Measurements from ENCODE around the gene RFWD3.

Gene RFWD3

DNA sequence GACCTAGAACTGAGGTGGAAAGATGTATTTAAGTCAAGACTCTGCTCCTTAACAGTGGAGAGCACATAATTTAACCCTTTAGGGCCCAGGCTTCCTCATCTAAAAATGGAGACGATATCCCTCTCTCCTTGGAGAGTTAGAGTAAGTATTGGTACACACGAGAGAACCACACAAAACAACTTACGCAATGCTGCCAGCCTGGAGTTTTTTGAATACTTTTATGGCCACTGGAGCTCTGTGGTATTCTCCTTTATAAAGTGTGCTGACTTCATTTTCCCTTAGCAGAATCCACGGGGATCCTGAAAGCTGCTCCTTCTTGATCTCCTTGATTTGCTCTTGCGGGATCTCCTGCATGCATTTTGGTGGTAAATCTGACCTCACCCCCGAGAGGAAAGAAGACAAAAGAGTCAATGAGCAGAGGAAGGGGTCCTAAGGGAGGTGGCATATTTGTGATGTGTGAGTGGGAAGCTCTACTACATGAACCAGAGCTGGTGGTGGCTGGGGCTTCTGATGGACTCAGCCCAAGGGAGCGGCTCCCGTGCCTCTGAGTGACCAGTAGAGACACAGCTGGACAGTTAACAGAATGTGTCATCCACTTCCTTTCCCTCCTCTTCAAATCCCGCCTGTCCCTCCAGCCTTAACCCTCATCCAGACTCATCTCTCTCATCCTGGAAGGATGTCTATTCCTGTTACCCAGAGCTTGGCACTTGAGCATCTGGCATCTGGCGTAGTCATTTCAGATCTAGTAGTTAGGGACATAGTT lies 24.6 kb upstream of the RFWD3 start:
- Histone ChIP-seq H3F3A (ENCODE audit: insufficient read depth, low read length) (no peaks in the 10 kb centered on the region), H3K4me1 (ENCODE audit: insufficient read depth, low read length, severe bottlenecking) (peaks cover 4% of the 10 kb centered on the region), H3K4me3 (ENCODE audit: low read depth, low read length, poor library complexity, severe bottlenecking) (no peak overlapping the region), H3K27me3 (ENCODE audit: insufficient read depth, low read length) (no peaks in the 10 kb centered on the region; the same call in 1 of the 2 replicates), H2AFZ (ENCODE audit: low read length) (no peak overlapping the region), H3K4me2 (ENCODE audit: low read length) (no peak overlapping the region), H3K9ac (ENCODE audit: low read length) (no peak overlapping the region), H4K20me1 (ENCODE audit: insufficient read depth, low read length) (no peaks in the 10 kb centered on the region), H3K9me2 (ENCODE audit: low read depth, low read length) (no peaks in the 10 kb centered on the region), H3K9me3 (ENCODE audit: low read length) (no peaks in the 10 kb centered on the region), H3K36me3 (ENCODE audit: insufficient read depth, low read length) (no peaks in the 10 kb centered on the region; the same call in 1 of the 2 replicates), H3K79me2 (ENCODE audit: insufficient read depth, low read length) (no peaks in the 10 kb centered on the region), H3K27ac (ENCODE audit: low read depth, low read length, poor library complexity, severe bottlenecking) (no peak overlapping the region)
- TF ChIP-seq, protein P1, sequence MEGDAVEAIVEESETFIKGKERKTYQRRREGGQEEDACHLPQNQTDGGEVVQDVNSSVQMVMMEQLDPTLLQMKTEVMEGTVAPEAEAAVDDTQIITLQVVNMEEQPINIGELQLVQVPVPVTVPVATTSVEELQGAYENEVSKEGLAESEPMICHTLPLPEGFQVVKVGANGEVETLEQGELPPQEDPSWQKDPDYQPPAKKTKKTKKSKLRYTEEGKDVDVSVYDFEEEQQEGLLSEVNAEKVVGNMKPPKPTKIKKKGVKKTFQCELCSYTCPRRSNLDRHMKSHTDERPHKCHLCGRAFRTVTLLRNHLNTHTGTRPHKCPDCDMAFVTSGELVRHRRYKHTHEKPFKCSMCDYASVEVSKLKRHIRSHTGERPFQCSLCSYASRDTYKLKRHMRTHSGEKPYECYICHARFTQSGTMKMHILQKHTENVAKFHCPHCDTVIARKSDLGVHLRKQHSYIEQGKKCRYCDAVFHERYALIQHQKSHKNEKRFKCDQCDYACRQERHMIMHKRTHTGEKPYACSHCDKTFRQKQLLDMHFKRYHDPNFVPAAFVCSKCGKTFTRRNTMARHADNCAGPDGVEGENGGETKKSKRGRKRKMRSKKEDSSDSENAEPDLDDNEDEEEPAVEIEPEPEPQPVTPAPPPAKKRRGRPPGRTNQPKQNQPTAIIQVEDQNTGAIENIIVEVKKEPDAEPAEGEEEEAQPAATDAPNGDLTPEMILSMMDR (IDR thresholded peaks at IDR 0.05; ENCODE audit: low read length), result no peak
- no peak for TF ChIP-seq EZH2 (IDR thresholded peaks at IDR 0.05; ENCODE audit: borderline replicate concordance, low read length)

DNA sequence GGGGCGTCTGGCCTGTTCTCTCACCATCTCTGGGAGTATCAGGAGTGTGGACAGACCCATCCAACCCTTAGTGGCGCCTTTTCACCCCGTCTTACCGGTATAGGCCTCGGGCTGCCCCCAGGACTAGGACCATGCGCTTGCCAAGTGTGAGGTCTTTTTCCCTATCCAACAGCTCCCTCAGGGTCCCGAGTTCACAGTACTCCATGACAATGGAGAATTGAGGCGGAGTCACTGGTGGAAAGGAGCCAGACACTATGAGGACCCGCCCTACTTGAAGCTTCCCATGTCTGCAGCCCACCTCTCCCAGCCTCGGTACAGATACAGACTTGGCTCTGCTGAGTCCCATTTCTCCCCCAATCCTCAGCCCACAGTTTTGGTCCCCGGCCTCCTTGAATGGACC lies 15.9 kb upstream of the RFWD3 start:
- no peaks in the 10 kb centered on the region; the same call in 1 of the 2 replicates for H3K27me3 ChIP-seq (ENCODE audit: insufficient read depth, low read length)
- H3K9me3 ChIP-seq (ENCODE audit: low read length), result no peaks in the 10 kb centered on the region
- no peak overlapping the region for H3K4me3 ChIP-seq (ENCODE audit: low read depth, low read length, poor library complexity, severe bottlenecking)
- H2AFZ ChIP-seq (ENCODE audit: low read length), result no peak overlapping the region
- H3K9me2 ChIP-seq (ENCODE audit: low read depth, low read length), result no peaks in the 10 kb centered on the region
- H3K4me2 ChIP-seq (ENCODE audit: low read length), result no peak overlapping the region
- H3K27ac ChIP-seq (ENCODE audit: low read depth, low read length, poor library complexity, severe bottlenecking), result no peak overlapping the region
- TF ChIP-seq EZH2 (IDR thresholded peaks at IDR 0.05; ENCODE audit: borderline replicate concordance, low read length), result no peak
- TF ChIP-seq, protein P1 (IDR thresholded peaks at IDR 0.05; ENCODE audit: low read length), result no peak
- no peak overlapping the region for H3K9ac ChIP-seq (ENCODE audit: low read length)
- H3K79me2 ChIP-seq (ENCODE audit: insufficient read depth, low read length), result no peaks in the 10 kb centered on the region
- no peaks in the 10 kb centered on the region for H4K20me1 ChIP-seq (ENCODE audit: insufficient read depth, low read length)
- H3F3A ChIP-seq (ENCODE audit: insufficient read depth, low read length), result no peaks in the 10 kb centered on the region
- H3K4me1 ChIP-seq (ENCODE audit: insufficient read depth, low read length, severe bottlenecking), result no peaks in the 10 kb centered on the region
- H3K36me3 ChIP-seq (ENCODE audit: insufficient read depth, low read length), result no peaks in the 10 kb centered on the region

DNA sequence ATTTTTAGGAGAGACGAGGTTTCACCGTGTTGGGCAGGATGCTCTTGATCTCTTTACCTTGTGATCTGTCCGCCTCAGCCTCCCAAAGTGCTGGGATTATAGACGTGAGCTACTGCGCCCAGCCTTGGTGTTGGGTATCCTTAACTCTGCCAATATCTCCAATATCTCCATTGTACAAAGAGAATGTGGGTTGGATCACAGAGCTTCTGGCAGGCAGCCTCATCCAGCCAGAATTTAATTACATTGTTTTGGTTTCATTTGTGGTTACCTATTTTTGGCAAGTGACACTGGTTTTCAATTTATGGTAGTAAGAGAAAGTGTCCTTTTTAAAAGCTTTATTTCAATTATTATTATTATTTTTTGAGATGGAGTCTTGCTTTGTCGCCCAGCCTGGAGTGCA lies 14.0 kb upstream of the RFWD3 start:
- no peaks in the 10 kb centered on the region for H3K36me3 ChIP-seq (ENCODE audit: insufficient read depth, low read length)
- no peaks in the 10 kb centered on the region for H3F3A ChIP-seq (ENCODE audit: insufficient read depth, low read length)
- H3K9ac ChIP-seq (ENCODE audit: low read length), result no peak overlapping the region
- no peaks in the 10 kb centered on the region for H3K4me1 ChIP-seq (ENCODE audit: insufficient read depth, low read length, severe bottlenecking)
- no peaks in the 10 kb centered on the region for H3K79me2 ChIP-seq (ENCODE audit: insufficient read depth, low read length)
- H3K9me3 ChIP-seq (ENCODE audit: low read length), result no peaks in the 10 kb centered on the region
- no peak overlapping the region for H3K4me3 ChIP-seq (ENCODE audit: low read depth, low read length, poor library complexity, severe bottlenecking)
- H3K9me2 ChIP-seq (ENCODE audit: low read depth, low read length), result no peaks in the 10 kb centered on the region
- no peaks in the 10 kb centered on the region for H3K27me3 ChIP-seq (ENCODE audit: insufficient read depth, low read length)
- TF ChIP-seq, protein P1 (IDR thresholded peaks at IDR 0.05; ENCODE audit: low read length), result no peak
- no peak for TF ChIP-seq EZH2 (IDR thresholded peaks at IDR 0.05; ENCODE audit: borderline replicate concordance, low read length)
- no peak overlapping the region for H3K27ac ChIP-seq (ENCODE audit: low read depth, low read length, poor library complexity, severe bottlenecking)
- H2AFZ ChIP-seq (ENCODE audit: low read length), result no peak overlapping the region
- no peak overlapping the region for H3K4me2 ChIP-seq (ENCODE audit: low read length)
- H4K20me1 ChIP-seq (ENCODE audit: insufficient read depth, low read length), result no peaks in the 10 kb centered on the region
